ENCODE measurements around the gene DEK. TPM values are rescaled to one million over a fixed set of nuclear protein-coding genes. Genes with fewer than 3 reads are reported as not detected.

Gene DEK
- total RNA-seq, 1 experiment from 2014 or later, result 142 TPM

DNA sequence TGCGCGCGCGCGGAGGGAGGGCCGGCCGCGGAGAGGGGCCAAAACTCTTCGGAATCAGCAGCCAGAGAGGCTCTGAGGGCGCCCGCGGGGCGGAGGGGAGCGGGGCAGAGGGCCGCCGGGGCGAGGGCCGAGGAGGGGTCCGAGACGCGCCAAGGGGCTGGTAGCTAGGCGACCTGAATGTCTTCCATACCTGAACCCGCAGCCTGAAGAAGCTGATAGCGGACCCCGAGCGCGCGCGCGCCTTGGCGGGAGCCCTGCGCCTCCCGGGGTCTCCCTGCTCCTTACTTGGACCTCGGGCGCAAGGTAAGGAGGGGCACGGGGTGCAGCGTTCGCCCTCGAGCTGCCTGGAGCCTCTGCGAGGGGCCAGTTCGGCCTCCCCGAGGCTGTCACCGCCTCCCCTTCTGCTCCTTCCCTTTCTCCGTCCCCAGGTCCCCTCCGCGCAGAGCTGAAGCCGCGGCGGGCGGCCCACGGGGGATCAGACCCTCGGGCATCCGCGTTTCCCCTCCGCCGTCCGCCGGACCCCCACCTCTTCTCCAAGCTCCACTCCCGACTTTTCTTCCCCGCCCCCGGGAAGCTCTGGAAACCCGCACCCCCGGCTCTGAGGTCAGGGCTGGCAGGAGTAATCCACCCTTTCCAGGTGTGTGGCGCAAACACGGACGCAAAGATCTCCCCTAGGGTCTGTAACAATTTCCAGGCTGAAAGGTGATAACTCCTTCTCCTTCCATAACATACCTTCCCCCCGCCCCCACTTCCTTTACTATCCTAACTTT, 13.1 kb upstream of the DEK start:
- no peak overlapping the region for H3K27ac ChIP-seq
- no peaks in the 10 kb centered on the region for H3K36me3 ChIP-seq
- no peaks in the 10 kb centered on the region for H3K9me3 ChIP-seq (replicated peaks)
- H3K27me3 ChIP-seq, result no peaks in the 10 kb centered on the region
- H3K4me1 ChIP-seq, result 0 out of 2 replicates have a peak, but pooled peaks cover 4% of the 10 kb centered on the region
- no peak for DNase-seq
- H3K4me3 ChIP-seq, result peak overlapping the region; percentile 37

DNA sequence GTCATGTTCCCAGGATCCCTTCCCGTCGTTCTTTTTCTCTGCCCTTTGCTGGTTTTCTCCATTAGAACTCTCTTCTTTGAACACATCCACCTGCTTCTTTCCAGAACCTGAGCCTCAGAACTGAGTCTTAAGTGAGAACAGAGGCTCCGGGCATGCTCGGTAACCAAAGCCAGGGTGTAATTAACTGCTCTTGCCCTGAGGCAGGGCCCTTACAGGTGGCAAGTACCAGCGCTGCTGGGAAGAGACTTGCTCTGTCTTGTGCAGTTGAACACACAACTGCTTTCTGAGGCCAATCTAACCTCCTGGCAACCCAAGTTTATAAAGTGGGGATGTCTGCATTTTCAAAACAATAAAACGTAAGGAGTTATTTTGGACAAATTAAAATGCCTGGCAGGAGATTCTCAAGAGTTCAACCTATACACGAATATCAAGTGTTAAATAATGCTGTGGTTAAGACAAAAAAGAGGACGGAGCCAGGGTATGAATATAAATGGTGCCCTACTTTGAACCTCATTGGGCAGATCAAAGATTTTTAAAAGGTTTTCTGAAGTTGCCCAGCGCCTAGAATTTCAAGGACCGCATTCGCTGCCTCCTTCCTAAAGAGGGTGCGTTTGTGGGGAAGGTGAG, 12.4 kb upstream of the DEK start:
- H3K4me3 ChIP-seq, result peak overlapping the region; percentile 37
- 0 out of 2 replicates have a peak, but pooled peaks cover 4% of the 10 kb centered on the region for H3K4me1 ChIP-seq
- H3K27ac ChIP-seq, result no peak overlapping the region
- H3K9me3 ChIP-seq (replicated peaks), result no peaks in the 10 kb centered on the region
- H3K36me3 ChIP-seq, result no peaks in the 10 kb centered on the region
- H3K27me3 ChIP-seq, result no peaks in the 10 kb centered on the region
- no peak for DNase-seq

DNA sequence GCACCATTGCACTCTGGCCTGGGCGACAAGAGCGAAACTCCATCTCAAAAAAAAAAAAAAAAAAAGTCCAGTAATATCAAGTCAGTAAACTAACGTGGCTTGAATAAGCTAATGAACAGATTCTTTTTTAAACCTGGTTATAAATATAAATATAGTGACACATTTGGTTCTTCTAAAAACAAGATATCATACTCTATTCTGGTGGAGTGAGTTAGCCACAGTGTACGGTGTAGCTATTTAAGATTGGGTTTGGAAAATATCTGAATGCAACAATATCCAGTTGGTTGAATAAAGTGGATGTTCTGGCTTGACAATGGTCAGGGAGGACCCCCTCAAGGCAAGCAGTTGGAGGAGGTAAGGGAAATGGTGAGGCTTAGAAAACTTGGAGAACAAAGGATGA, 5.9 kb upstream of the DEK start:
- Histone ChIP-seq H3K27ac (no peak overlapping the region), H3K9me3 (replicated peaks) (no peaks in the 10 kb centered on the region), H3K27me3 (no peaks in the 10 kb centered on the region), H3K4me1 (0 out of 2 replicates have a peak, but pooled peaks cover 3% of the 10 kb centered on the region), H3K4me3 (no peak overlapping the region), H3K36me3 (no peaks in the 10 kb centered on the region)
- DNase-seq, result no peak

DNA sequence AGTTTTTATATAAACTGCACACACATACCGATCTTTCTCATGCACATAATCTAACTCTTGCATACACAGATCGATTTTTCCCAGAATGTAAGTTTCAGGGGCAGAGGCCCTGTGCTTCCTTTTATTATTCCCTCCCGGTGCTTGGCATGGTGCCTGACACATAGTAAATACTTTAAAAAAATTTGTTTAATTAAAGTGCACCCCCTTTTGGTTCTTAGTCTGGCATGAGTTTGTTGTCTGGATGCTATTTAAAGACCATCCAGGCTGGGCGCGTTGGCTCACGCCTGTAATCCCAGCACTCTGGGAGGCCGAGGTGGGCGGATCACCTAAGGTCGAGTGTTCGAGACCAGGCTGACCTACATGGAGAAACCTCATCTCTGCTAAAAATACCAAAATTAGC, 5.4 kb upstream of the DEK start:
- no peak overlapping the region for H3K4me3 ChIP-seq
- H3K9me3 ChIP-seq (replicated peaks), result no peaks in the 10 kb centered on the region
- no peak overlapping the region for H3K27ac ChIP-seq
- H3K4me1 ChIP-seq, result 0 out of 2 replicates have a peak, but pooled peaks cover 3% of the 10 kb centered on the region
- H3K27me3 ChIP-seq, result no peaks in the 10 kb centered on the region
- DNase-seq, result no peak
- H3K36me3 ChIP-seq, result no peaks in the 10 kb centered on the region

DNA sequence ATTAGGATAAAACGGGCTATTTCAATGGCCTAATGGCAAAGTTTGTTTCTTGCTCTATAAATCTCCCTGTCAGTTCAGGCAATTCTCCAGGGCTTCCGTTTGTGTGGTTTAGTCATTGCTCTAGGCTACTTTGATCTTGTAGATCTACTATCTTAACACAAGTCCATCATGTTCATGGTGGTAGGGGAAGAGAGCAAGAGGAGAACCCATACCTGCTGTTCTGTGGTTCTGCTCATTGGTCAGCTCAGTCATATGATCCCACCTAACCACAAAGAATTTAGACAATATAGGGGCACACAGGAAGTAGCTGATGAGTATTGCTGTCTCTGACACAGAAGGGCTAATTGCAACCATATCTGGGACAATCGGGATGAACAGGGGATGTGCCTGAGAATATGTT, 4.9 kb upstream of the DEK start:
- DNase-seq, result peak in 1 of 2 experiments; percentile 34
- Histone ChIP-seq H3K4me1 (0 out of 2 replicates have a peak, but pooled peaks cover 3% of the 10 kb centered on the region), H3K27ac (no peak overlapping the region), H3K4me3 (no peak overlapping the region), H3K36me3 (no peaks in the 10 kb centered on the region), H3K9me3 (replicated peaks) (no peaks in the 10 kb centered on the region), H3K27me3 (no peaks in the 10 kb centered on the region)

DNA sequence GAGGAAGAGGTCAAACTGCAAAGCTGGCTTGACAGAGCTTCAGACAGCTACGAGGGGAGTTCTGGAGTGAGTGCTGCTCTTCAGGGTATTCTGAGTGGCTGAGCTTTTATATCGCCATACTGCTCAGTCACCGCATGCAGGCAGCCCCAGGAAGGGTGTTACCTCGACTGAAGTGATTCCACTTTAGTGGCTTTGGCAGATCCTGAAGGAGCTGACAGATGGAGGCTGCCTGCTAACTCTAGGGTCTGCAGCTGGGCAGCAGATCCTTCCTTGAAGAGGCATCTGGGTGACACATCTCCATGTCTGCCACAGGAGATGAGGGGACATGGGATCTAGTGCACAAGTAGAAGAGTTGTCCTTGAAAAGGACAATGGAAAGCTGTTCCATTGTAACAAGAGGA, 3.7 kb upstream of the DEK start:
- Histone ChIP-seq H3K4me1 (0 out of 2 replicates have a peak, but pooled peaks cover 3% of the 10 kb centered on the region), H3K36me3 (peaks cover 5% of the 10 kb centered on the region)

DNA sequence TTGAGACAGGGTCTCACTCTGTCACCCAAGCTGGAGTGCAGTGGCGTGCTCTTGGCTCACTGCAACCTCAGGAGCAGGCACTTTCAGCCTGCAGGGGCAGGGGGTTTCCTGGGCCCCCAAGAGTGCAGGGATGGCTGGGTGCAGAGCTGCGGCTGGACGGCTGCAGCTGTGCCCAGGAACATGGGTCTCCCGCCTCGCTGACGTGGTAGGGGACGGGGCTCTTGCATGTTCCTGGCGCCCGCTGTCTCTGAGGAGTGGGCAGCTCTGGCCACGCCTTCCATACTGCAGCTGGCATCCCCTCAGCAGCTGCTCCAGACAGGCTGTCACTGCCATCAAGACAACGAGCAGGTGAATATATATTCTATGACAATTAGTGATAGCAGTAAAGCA, 2.2 kb upstream of the DEK start:
- H3K9me3 ChIP-seq (replicated peaks), result no peaks in the 10 kb centered on the region
- H3K27me3 ChIP-seq, result no peaks in the 10 kb centered on the region
- no peak overlapping the region for H3K27ac ChIP-seq
- no peak overlapping the region for H3K4me3 ChIP-seq
- peaks cover 17% of the 10 kb centered on the region for H3K36me3 ChIP-seq
- no peak for DNase-seq
- H3K4me1 ChIP-seq, result peaks cover 5% of the 10 kb centered on the region; the same call in 1 of the 2 replicates

More for the DNA sequence above, 3.7 kb upstream of the DEK start:
- DNase-seq, result no peak
- Histone ChIP-seq H3K4me3 (no peak overlapping the region), H3K27me3 (no peaks in the 10 kb centered on the region), H3K27ac (no peak overlapping the region), H3K9me3 (replicated peaks) (no peaks in the 10 kb centered on the region)

DNA sequence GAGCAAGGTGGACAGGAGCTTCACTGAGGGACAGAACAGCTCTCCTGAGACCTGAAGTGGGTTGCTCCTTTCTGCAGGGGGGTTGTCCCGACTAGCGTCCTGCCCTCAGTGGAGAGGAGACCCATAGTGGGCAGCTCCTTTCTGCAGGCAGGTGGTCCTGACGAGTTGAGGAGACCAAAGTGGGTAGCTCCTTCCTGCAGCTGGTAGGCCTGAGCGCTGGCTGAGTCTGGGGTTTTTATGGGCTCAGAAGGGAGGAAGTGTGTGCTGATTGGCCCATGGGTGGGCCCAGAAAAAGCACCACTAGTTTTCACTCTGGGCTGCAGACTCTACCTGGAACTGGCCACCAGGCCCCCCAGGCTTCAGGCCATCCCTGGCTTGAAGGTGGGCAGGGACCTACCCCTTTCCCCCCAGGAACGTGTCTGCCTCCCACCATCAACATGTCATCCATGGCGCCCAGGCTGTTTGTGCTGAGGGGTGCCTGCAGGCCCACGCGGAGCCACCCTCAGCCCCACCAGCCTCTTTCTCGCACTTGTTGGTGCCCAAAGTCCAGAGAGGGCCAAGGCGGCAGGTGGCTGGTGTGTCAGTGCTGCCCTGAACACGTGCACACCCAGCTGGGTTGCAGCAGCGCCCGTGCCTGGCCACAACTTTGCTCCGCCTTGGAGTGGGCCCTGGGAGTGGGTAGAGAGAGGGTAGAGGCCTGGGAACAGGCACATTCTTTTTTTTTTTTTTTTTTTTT, 1.6 kb upstream of the DEK start:
- H3K36me3 ChIP-seq, result peaks cover 22% of the 10 kb centered on the region
- no peak overlapping the region for H3K27ac ChIP-seq
- no peaks in the 10 kb centered on the region for H3K27me3 ChIP-seq
- no peaks in the 10 kb centered on the region for H3K9me3 ChIP-seq (replicated peaks)
- H3K4me1 ChIP-seq, result peaks cover 8% of the 10 kb centered on the region; the same call in 1 of the 2 replicates
- no peak for DNase-seq
- H3K4me3 ChIP-seq, result no peak overlapping the region

DNA sequence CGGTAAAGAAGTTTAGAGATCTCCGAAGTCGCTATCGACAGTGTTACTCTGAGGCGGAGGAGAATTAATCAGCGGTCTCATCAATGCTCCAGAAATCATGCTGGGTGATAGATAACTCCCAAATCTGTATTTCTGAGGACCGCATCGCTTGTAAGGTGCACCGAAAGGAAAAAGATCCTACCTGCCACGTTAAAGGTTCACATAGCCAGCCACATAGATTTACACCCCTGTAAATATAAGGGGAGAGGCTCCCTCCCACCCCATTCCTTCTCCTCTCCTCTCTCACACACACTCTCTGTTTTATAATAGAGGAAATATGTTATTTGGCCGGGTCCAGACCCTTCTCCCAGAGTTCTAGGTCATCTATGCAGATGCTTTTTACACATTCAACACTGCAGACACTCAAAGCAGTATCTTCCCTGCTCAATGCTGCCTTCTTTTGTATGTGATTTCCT, 620 bp upstream of the DEK start:
- Histone ChIP-seq H3K9me3 (replicated peaks) (no peaks in the 10 kb centered on the region), H3K27ac (peak overlapping the region; percentile 91), H3K4me1 (peaks cover 13% of the 10 kb centered on the region), H3K36me3 (peaks cover 24% of the 10 kb centered on the region), H3K27me3 (no peaks in the 10 kb centered on the region), H3K4me3 (peak overlapping the region; percentile 98)
- DNase-seq, result no peak

DNA sequence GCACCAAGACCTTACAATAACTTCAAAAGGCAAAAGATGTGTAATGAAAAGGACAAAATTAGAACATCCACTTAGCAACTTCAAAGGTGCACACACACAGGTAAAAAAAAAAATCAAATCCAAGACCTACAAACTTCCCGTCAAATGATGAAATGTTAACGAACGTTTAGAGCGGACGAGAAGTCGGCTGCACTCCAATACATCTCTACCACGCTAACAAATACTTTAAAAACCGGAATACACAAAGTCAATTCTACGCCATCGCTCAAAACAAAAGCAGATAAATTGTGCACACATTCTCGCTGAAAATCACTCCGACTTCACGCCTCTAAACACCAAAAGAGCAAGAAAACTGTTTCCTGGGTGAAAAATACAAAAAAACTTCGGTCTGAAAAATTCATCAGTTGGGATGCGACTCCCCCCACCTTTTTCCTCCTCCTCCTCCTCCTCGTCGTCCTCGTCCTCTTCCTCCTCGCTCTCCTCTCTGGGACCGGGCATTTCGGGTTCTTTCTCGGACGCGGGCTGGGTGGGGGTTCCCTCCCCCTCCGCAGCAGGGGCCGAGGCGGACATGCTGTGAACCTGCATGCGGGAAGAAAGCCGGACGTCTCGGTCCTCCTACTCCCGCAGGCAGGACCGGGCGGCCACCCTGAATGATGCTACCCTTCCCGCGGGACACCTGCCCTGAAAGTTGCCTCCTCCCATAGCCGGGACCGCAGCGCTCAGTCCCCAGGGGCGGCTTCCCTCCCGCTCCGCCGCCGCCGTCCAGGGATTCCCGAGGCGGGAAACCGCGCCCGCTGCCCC, 712 bp downstream of the DEK start:
- peak in 1 of 2 experiments; percentile 45 for DNase-seq
- no peaks in the 10 kb centered on the region for H3K9me3 ChIP-seq (replicated peaks)
- H3K27ac ChIP-seq, result peak overlapping the region; percentile 91

DNA sequence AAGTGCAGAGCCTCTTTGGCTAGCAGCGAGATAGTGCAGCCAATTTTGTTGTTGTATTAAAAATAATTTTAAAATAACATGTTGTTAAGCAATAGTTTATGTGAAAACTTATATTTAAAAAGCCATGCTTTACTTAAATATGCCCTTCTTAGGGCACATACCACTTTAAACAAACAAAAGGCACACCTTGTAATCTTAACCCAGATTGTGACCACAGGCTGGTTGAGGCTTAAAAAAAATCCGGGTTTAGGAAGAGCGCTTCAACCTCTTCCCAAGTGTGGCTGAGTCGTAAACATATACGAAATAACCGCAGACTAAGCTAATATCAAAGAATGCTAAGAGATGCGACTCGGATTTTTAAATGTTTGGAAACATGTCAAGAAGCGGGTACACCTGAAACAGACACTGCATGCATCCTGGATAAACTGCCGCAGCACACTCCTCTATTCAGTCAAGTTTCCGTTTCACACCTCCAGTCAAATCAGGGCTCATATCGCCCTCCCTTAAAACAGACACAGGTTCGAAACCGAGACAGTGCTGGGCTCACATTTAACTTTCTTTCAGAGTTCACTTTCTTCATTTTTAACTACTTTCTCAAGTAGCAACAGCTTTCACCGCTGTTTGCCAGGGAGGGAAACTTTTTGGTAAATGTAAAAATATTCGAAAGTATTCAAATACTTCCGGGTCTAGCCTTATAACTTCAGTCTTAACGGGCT, 1.5 kb downstream of the DEK start:
- DNase-seq, result peak in 1 of 2 experiments; percentile 24
- H3K4me3 ChIP-seq, result peak overlapping the region; percentile 98
- no peaks in the 10 kb centered on the region for H3K9me3 ChIP-seq (replicated peaks)
- no peaks in the 10 kb centered on the region for H3K27me3 ChIP-seq
- H3K27ac ChIP-seq, result peak overlapping the region; percentile 91; the same call in 1 of the 2 replicates
- peaks cover 42% of the 10 kb centered on the region for H3K36me3 ChIP-seq
- peaks cover 10% of the 10 kb centered on the region for H3K4me1 ChIP-seq

More for the DNA sequence above, 712 bp downstream of the DEK start:
- no peaks in the 10 kb centered on the region for H3K27me3 ChIP-seq
- peaks cover 10% of the 10 kb centered on the region for H3K4me1 ChIP-seq
- H3K36me3 ChIP-seq, result peaks cover 34% of the 10 kb centered on the region
- H3K4me3 ChIP-seq, result peak overlapping the region; percentile 98

DNA sequence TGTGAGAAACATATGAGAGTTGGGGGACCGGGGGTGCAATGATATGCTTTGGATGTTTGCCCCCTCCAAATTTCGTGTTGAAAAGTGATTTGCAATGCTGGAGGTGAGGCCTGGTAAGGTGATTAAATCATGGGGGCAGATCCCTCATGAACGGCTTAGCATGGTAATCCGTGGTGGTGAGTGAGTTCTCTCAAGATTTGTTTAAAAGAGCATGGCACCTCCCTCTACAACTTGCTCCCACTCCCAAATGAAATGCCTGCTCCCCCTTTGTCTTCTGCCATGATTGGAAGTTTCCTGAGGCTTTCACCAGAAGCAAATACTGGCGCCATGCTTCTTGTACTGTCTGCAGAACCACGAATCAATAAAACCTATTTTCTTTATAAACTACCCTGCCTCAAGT, 2.5 kb downstream of the DEK start:
- Histone ChIP-seq H3K27me3 (no peaks in the 10 kb centered on the region), H3K9me3 (replicated peaks) (no peaks in the 10 kb centered on the region), H3K36me3 (peaks cover 51% of the 10 kb centered on the region), H3K27ac (no peak overlapping the region), H3K4me3 (no peak overlapping the region), H3K4me1 (peaks cover 10% of the 10 kb centered on the region)
- DNase-seq, result no peak

DNA sequence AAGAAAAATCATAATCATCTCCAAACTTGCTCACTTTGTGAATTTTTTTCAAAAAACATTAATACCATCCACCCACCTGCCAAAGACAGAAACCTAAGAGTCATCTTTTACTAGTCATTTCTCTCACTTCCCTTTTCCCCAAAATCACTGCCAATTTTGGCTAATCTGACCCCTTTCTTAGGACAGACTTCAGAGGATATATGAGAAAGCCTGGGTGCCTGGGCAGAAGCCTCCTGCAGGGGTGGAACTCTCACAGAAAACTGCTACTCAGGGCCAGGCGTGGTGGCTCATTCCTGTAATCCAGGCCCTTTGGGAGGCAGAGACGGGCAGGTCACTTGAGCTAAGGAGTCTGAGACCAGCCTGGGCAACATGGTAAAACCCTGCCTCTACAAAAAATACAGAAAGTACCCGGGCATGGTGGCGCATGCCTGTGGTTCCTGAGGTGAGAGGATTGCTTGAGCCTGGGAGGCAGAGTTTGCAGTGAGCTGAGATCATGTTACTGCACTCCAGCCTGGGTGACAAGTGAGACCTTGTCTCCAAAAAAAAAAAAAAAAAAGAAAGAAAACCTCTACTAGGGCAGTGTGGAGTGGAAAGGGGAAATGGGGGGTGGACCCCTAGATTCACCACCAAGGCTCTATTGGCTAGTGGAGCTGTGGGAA, 3.8 kb downstream of the DEK start:
- peak; percentile 58 to 70 for DNase-seq
- Histone ChIP-seq H3K4me3 (no peak overlapping the region), H3K36me3 (peaks cover 63% of the 10 kb centered on the region), H3K27ac (no peak overlapping the region), H3K9me3 (replicated peaks) (no peaks in the 10 kb centered on the region), H3K4me1 (peaks cover 10% of the 10 kb centered on the region), H3K27me3 (no peaks in the 10 kb centered on the region)

Data from SJCRH30 (cell line).